ENCODE measurements around the gene TXNDC16. TPM values are rescaled to one million over a fixed set of nuclear protein-coding genes. Genes with fewer than 3 reads are reported as not detected.

TXNDC16 gene
- total RNA-seq, 1 experiment from 2014 or later = 1.8 TPM

GRCh38 chr14:52395728-52396127, 156.6 kb downstream of the TXNDC16 start:
- DNase-seq (ENCODE audit: low read depth) = no peak

- peak; percentile 69 for DNase-seq (ENCODE audit: low read depth)
Measured at GRCh38 chr14:52391881-52392615, 160.3 kb downstream of the TXNDC16 start.

Other genes with a start within 250 kb of the TXNDC16 start
- gene PTGER2, start 238.2 kb downstream of the TXNDC16 start, total RNA-seq (2014; rRNA removed; shearing (Covaris generic)) = not detected in 2 replicates
- 0.16 and 0.20 TPM in 2 replicates for gene GPR137C, start 331 bp upstream of the TXNDC16 start, total RNA-seq (2014; rRNA removed; shearing (Covaris generic))
- gene ERO1A, start 143.1 kb upstream of the TXNDC16 start, total RNA-seq (2014; rRNA removed; shearing (Covaris generic)) = 103 and 112 TPM in 2 replicates
- gene PSMC6, start 154.7 kb upstream of the TXNDC16 start, total RNA-seq (2014; rRNA removed; shearing (Covaris generic)) = 142 and 153 TPM in 2 replicates
- 6.8 and 9.7 TPM in 2 replicates for gene STYX, start 177.7 kb upstream of the TXNDC16 start, total RNA-seq (2014; rRNA removed; shearing (Covaris generic))
- gene GNPNAT1, start 239.1 kb upstream of the TXNDC16 start, total RNA-seq (2014; rRNA removed; shearing (Covaris generic)) = 55.5 and 69.2 TPM in 2 replicates

Measured in HT1080 (cell line).